Measurements from ENCODE around the gene PDE4D. TPM values are rescaled to one million over a fixed set of nuclear protein-coding genes. Genes with fewer than 3 reads are reported as not detected.

PDE4D gene
- total RNA-seq = 11.8 and 12.3 TPM in 2 replicates
- long read RNA-seq, partial matches to known transcripts = 1 of 5 reads
- long read RNA-seq, other reads (novel, unspliced or antisense) = 4 of 5 reads

- Mint-ChIP-seq H3K9me3 (no peaks in the 10 kb centered on the region), H3K36me3 (ENCODE audit: low read depth) (no peaks in the 10 kb centered on the region), H3K4me1 (peaks cover 16% of the 10 kb centered on the region), H3K27me3 (ENCODE audit: low read depth) (peaks cover 87% of the 10 kb centered on the region), H3K27ac (ENCODE audit: unreplicated experiment) (no peak within 1 kb of the TSS), H3K4me3 (peak within 1 kb of the TSS; percentile 76)
- DNase-seq (ENCODE audit: low read depth, low spot score) = peak; percentile 68
- TF ChIP-seq CTCF (conservative IDR thresholded peaks at IDR 0.05) = peak; percentile 28
Measured at GRCh38 chr5:59893429-59894227, at the start of gene PDE4D. Gene PDE4D, minus strand, starts transcription at chr5:59893726.

DNA sequence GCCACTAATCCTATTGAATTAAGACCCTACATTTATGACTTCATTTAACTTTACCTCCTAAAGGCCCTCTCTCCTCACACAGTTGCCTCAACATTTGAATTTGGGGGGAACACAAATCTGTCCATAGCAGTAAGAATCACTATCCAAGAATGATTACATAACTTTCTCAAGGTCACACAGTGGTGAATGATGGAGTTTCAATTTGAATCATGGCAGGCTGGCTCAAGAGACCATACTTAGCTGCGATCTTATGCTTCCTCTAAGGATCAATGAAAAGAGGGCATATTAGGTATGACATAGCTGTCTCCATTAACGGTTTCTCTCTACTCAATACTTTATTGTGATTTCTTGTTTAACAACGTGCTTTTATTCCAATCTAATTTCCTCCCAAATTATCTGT is 44.1 kb upstream of the PDE4D start:
- no peak overlapping the region for H3K27ac Mint-ChIP-seq (ENCODE audit: unreplicated experiment)
- H3K36me3 Mint-ChIP-seq (ENCODE audit: low read depth) = no peaks in the 10 kb centered on the region
- no peaks in the 10 kb centered on the region for H3K4me1 Mint-ChIP-seq
- H3K9me3 Mint-ChIP-seq = no peaks in the 10 kb centered on the region
- no peak overlapping the region for H3K4me3 Mint-ChIP-seq
- H3K27me3 Mint-ChIP-seq (ENCODE audit: low read depth) = no peaks in the 10 kb centered on the region
- TF ChIP-seq CTCF (conservative IDR thresholded peaks at IDR 0.05) = no peak
- DNase-seq (ENCODE audit: low read depth, low spot score) = no peak

DNA sequence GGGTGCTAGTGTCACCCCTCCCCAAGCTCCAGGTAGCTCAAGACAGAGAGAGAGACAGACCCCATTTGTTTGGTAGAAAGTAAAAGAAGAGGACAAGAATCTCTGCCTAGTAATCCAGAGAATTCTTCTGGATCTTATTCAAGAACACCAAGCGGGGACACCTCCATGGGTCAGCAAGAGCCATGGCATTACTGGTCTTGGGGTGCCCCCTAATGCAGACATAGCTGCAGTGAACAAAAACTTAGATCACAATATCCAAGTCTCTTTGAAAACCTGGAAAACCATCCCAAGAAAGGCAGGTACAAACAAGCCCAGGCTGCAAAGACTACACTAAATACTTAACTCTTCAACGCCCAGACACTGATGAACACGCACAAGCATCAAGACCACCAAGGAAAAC is 29.9 kb upstream of the PDE4D start:
- Mint-ChIP-seq H3K36me3 (ENCODE audit: low read depth) (no peaks in the 10 kb centered on the region), H3K4me1 (no peaks in the 10 kb centered on the region), H3K9me3 (no peaks in the 10 kb centered on the region), H3K4me3 (no peak overlapping the region), H3K27ac (ENCODE audit: unreplicated experiment) (peak overlapping the region; percentile 88), H3K27me3 (ENCODE audit: low read depth) (peaks cover 6% of the 10 kb centered on the region)
- DNase-seq (ENCODE audit: low read depth, low spot score) = no peak
- no peak for TF ChIP-seq CTCF (conservative IDR thresholded peaks at IDR 0.05)

GRCh38 chr5:59922220-59922619 is 28.7 kb upstream of the PDE4D start:
- no peak for DNase-seq (ENCODE audit: low read depth, low spot score)
- Mint-ChIP-seq H3K27me3 (ENCODE audit: low read depth) (peaks cover 6% of the 10 kb centered on the region), H3K27ac (ENCODE audit: unreplicated experiment) (no peak overlapping the region), H3K36me3 (ENCODE audit: low read depth) (no peaks in the 10 kb centered on the region), H3K4me1 (no peaks in the 10 kb centered on the region), H3K4me3 (no peak overlapping the region), H3K9me3 (no peaks in the 10 kb centered on the region)
- TF ChIP-seq CTCF (conservative IDR thresholded peaks at IDR 0.05) = no peak

DNA sequence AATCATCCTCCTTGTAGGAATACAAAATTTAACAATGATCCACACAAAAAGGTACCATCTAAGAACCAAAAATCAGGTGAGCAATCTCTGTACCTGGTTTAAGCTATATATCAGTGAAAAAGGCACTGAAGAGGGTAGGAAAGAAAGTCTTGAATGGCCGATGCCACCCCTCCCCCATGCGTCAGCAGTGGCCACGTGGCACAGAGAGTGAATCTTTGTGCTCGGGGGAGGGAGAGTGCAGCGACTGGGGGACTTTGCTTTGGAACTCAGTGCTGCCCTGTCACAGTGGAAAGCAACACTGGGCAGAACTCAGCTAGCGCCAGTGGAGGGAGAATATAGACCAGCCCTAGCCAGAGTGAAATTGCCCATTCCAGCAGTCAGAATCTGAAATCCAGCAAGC is 28.3 kb upstream of the PDE4D start:
- Mint-ChIP-seq H3K27me3 (ENCODE audit: low read depth) (peaks cover 6% of the 10 kb centered on the region), H3K4me3 (no peak overlapping the region), H3K36me3 (ENCODE audit: low read depth) (no peaks in the 10 kb centered on the region), H3K27ac (ENCODE audit: unreplicated experiment) (no peak overlapping the region), H3K9me3 (no peaks in the 10 kb centered on the region), H3K4me1 (no peaks in the 10 kb centered on the region)
- no peak for DNase-seq (ENCODE audit: low read depth, low spot score)
- no peak for TF ChIP-seq CTCF (conservative IDR thresholded peaks at IDR 0.05)
